ENCODE results near the gene MGMT.

Gene MGMT

GRCh38 chr10:129455625-129456024, 11.4 kb upstream of the MGMT start:
- no peak for DNase-seq (ENCODE audit: low read depth)

- no peak for DNase-seq (ENCODE audit: low read depth)
These were observed 7.1 kb upstream of the MGMT start for GRCh38 chr10:129459762-129460539.

GRCh38 chr10:129462257-129462795, 4.7 kb upstream of the MGMT start:
- DNase-seq (ENCODE audit: low read depth): no peak

GRCh38 chr10:129464251-129464650, 2.8 kb upstream of the MGMT start:
- no peak for DNase-seq (ENCODE audit: low read depth)

GRCh38 chr10:129465796-129466702, 992 bp upstream of the MGMT start:
- DNase-seq (ENCODE audit: low read depth): no peak

- DNase-seq (ENCODE audit: low read depth): no peak
These were observed 471 bp downstream of the MGMT start for GRCh38 chr10:129467359-129468064.

GRCh38 chr10:129468187-129468586, 1.1 kb downstream of the MGMT start:
- no peak for DNase-seq (ENCODE audit: low read depth)

- DNase-seq (ENCODE audit: low read depth): no peak
These were observed 3.2 kb downstream of the MGMT start for GRCh38 chr10:129470103-129470851.

- no peak for DNase-seq (ENCODE audit: low read depth)
These were observed 4.6 kb downstream of the MGMT start for GRCh38 chr10:129471447-129472175.

- DNase-seq (ENCODE audit: low read depth): no peak
These were observed 5.9 kb downstream of the MGMT start for GRCh38 chr10:129472696-129473555.

GRCh38 chr10:129474642-129475041, 7.6 kb downstream of the MGMT start:
- no peak for DNase-seq (ENCODE audit: low read depth)

GRCh38 chr10:129476431-129476830, 9.4 kb downstream of the MGMT start:
- no peak for DNase-seq (ENCODE audit: low read depth)

- DNase-seq (ENCODE audit: low read depth): no peak
These were observed 10.0 kb downstream of the MGMT start for GRCh38 chr10:129477051-129477450.

- no peak for DNase-seq (ENCODE audit: low read depth)
These were observed 14.6 kb downstream of the MGMT start for GRCh38 chr10:129481641-129482040.

GRCh38 chr10:129483430-129484010, 16.5 kb downstream of the MGMT start:
- no peak for DNase-seq (ENCODE audit: low read depth)

- DNase-seq (ENCODE audit: low read depth): no peak
These were observed 19.8 kb downstream of the MGMT start for GRCh38 chr10:129486805-129487204.

- DNase-seq (ENCODE audit: low read depth): no peak
These were observed 24.2 kb downstream of the MGMT start for GRCh38 chr10:129491123-129491734.

- no peak for DNase-seq (ENCODE audit: low read depth)
These were observed 27.1 kb downstream of the MGMT start for GRCh38 chr10:129494176-129494575.

GRCh38 chr10:129494740-129495139, 27.7 kb downstream of the MGMT start:
- no peak for DNase-seq (ENCODE audit: low read depth)
